K562 treated with DMSO at 1 percent for 24 hours (cell line): ENCODE data around the gene ERCC5. TPM values are rescaled to one million over a fixed set of nuclear protein-coding genes. Genes with fewer than 3 reads are reported as not detected.

ENCODE experiments used
- total RNA-seq: library from RNA; unstranded; fragments of 300-600 nt; gene quantifications from 2 replicates; pipeline ENCODE4 v1.2.3, GENCODE V29; 2022; ENCODE audit warnings: low read depth; ENCODE audit not compliant: insufficient read depth

The ERCC5 gene
- 20.9 and 23.7 TPM in 2 replicates for total RNA-seq

DNA sequence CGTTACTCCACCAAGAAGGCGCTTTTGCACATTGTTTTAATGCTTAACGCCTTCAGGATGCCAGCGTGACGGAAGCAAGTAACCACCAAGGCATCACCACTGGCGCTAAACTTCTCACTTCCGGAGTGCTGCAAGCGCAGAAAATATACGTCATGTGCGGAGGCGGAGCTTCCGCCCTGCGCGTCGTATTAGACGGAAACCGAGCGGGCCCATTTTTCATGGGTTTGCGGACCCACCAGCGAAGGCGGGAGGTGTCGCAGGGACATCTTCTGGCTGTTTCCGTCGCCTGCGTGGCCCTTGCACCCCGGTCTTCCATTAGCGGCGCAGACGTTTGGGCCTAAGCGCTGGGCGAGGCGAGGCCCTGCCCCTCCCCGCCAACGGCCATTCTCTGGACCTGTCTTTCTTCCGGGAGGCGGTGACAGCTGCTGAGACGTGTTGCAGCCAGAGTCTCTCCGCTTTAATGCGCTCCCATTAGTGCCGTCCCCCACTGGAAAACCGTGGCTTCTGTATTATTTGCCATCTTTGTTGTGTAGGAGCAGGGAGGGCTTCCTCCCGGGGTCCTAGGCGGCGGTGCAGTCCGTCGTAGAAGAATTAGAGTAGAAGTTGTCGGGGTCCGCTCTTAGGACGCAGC is at the start of gene ERCC5:
Gene ERCC5, plus strand, starts transcription at position 403 of the 631 bp plus-strand sequence. CDS start 235 bp downstream, outside the sequence.

DNA sequence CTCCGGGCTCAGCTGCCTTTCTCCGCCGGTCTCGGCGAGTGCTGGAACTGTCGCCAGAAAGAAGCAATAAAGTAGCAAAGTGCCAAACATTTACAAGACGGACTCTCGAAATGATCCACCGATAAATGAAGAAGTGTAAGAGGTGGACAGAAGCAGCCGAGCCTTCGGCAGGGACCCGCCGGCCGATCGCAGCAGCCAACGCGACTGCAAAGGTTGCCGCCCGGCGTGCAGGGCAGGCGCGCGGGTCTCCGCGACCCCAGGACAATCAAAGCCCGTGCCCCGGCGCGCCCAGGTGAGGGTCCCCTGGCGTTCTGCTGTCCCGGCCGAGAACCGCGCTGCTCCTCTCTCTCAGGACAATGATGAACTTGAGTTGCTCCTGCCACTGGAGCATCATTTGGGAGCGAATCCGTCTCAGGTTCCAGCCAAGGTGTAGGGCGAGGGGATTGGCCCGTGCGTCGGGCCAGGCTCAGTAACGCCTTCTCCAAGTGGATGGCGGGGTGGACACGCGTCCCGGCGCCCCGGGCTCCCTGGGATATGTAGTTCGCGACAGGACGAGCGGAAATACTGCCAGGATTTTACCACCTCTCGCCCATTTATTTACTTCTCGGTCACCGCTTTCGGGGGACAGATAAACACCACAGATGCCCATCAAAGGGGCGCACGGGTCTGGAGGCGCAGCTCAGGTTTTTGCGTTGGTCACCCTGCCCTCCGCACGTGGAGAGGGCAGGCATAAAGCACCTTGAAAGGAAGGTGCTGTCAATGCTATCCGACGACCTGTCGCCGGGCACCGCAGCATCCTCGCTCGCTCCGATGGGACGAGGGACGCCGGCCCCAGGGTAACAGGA is 47.0 kb upstream of the ERCC5 start, which contains the start of the genes BIVM and POGLUT2:
Gene BIVM, plus strand, starts transcription at position 539 of the 845 bp plus-strand sequence. CDS start 8,149 bp downstream, outside the sequence.
Gene POGLUT2, minus strand, starts transcription at position 396 of the 845 bp plus-strand sequence. Its CDS starts 306 bp downstream, at position 90.

Other genes with a start within 250 kb of the ERCC5 start
- gene TPP2, start 249.0 kb upstream of the ERCC5 start, total RNA-seq: 17.1 and 18.7 TPM in 2 replicates
- not detected in 2 replicates for gene METTL21C, start 151.0 kb upstream of the ERCC5 start, total RNA-seq
- 9.9 and 17.0 TPM in 2 replicates for gene TEX30, start 72.2 kb upstream of the ERCC5 start, total RNA-seq
- 17.7 and 21.9 TPM in 2 replicates for gene POGLUT2, start 47.1 kb upstream of the ERCC5 start, total RNA-seq
- gene BIVM, start 46.9 kb upstream of the ERCC5 start, total RNA-seq: 12.2 and 15.3 TPM in 2 replicates
- gene SLC10A2, start 220.4 kb downstream of the ERCC5 start, total RNA-seq: not detected in 2 replicates